GM11168 (cell line): Measurements from ENCODE around the gene SLU7.

Experiments used
- in situ Hi-C: fragments of 300-500 bp; cut with MboI; formaldehyde crosslinking; loops from one replicate; pipeline ENCODE4 v1.12.0; 2022; ENCODE audit warnings: low sequenced_read_pairs; ENCODE audit not compliant: unreplicated experiment

SLU7 gene

DNA sequence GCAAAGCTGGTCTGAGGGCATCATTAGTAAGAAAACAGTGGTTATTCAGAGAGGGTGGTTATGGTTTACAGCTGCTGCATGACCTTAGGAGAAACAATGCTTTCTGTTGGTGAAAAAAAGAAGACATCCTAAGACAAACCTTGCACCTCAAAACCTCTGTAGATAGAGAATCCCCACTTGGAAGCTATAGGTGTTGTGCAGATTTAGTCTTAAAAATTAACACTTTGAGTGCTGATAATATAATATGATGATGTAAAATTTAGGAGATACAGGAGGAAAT lies 1.4 kb upstream of the SLU7 start:
- in situ Hi-C loops, result no loop called here

DNA sequence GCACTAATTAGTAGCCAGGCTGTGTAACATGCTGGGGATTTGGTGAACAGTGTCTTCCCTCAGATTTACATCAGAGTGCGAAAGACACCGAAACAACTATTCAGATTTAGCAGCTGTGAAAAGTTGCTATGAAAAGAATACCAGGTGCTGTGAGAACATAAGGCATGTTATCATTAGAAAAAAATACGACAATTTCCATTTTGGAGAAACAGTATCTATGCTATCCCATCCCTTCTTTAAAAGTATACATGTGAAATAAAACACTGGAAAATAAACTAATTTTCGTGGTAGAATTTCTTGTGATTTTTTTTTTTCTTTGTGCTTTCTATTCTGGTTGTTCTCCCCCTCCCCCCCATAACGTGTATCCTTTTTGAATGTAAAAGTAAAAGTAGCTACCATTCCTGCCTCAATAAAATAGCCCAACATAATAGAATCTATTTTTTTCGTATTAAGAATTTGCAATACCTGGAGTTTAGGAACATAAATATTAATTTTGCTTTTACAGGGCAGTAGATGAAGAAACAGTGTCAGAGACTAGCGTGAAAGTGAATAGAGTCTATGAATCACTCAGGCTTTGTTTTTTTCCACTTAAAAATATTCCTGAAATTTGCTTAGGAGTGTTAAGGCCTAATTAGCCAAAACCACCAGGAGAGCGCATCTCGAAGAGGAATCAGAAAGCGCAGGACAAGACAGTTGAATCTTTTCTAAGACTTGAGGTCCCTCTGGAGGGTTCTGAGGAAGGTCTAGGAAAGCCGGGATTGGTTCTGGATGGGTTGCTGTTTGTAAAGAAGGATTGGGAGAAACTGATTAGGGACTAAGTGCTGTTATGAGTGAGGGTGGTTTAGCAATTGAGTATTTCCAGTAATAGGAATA lies 813 bp upstream of the SLU7 start:
- in situ Hi-C loops, result no loop called here

DNA sequence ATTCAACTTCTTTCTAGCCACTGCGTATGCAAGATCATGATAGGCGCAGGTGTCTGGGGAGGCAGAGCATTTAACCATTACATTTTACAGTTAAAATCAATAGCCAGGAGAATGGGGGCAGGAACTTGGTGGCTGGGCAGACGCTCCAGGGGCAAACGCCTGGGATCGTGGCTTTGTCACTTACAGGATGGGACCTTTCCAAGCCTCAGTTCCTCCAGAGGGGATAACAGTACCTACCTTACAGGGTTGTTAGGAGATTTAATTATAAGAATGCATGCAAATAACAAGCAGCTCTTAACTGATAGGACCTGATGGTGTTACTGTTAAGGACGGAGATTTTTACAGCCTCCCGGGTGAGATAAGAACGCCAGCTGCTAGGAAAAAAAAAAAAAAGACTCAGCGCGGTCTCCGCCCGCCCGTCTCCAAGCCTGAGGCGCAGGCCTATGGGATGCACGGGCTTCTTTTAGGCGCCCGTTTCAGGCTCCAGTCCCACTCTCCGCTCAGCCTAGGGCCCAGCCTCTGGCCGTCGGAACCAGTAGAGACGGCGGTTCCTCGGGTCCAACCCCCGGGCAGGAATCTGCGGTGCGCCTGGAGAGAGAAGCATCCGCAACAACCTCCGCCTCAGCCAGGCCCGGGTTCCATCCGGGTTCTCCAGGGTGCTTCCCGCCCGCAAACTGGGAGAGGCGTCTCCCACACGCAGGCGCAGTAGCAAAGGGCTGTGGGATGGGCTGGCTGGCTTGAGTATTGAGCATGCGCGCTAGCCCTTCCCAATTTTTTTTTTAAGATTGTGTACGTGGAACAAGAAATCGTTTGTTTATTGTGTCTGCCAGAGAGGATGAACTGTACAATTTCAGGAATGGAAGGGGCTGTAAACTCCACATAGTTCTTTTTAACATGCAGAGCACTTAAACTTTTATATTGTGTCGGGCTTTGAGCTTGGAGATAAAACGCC lies 19.2 kb downstream of the SLU7 start, which contains the start of gene FAM200C:
Gene FAM200C (minus strand): TSS at position 653 of the 952 bp plus-strand sequence. CDS start 4,564 bp downstream, outside the sequence.
- in situ Hi-C loops, result no loop called here

DNA sequence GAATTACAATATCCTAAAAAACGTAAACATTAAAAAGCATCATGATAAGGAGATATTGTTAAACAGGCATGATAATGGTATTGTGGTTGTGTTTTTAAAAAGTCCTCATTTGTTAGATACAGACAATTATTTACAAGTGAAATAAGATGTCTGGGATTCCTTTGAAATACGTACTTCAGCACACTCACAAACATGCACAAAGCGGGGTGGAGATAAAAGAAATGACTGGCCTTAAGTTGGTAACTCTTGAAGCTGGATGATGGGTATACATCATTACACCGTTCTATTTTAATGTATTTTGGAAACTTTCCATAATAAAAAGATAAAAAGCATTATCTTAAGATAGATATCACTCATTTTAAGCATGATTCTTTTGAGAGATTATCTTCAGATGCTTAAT lies 20.1 kb downstream of the SLU7 start:
- in situ Hi-C loops, result no loop called here

DNA sequence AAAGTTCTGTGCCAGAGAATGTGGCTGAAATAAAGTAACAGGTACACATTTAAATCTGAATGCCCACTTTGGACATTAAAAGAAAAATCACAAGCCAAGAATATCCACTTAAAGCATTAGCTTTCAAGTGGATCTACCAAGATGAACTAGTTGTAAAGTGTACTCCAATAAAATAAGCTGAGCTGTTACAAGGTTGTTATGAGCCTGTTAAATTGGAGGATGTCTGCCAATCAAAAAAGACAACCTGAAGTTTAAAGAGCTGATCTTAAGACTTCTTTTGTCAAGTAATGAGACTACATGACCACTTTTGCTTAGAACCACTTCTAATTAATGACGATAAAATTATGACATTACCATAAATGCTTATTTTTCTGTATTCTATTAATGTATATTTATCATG lies 21.4 kb downstream of the SLU7 start:
- in situ Hi-C loops, result no loop called here

DNA sequence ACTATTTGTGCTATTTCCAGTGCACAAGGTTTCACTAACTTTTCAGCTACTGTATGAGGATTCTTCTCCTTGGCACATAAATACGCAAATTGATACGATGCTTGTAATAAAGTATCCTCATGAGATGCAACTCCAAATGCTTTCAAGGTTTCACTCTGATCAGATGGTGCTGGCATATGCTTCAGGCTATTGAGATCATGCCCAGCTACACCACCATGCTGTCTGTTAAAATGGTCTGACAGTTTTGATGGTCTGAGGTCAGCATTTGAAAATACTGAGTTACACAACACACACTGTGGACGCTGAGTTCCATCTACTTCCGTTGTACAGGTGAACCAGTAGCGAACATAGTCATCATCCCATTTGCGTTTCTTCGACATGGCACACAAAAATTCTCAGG lies 23.8 kb downstream of the SLU7 start:
- in situ Hi-C loops, result no loop called here

DNA sequence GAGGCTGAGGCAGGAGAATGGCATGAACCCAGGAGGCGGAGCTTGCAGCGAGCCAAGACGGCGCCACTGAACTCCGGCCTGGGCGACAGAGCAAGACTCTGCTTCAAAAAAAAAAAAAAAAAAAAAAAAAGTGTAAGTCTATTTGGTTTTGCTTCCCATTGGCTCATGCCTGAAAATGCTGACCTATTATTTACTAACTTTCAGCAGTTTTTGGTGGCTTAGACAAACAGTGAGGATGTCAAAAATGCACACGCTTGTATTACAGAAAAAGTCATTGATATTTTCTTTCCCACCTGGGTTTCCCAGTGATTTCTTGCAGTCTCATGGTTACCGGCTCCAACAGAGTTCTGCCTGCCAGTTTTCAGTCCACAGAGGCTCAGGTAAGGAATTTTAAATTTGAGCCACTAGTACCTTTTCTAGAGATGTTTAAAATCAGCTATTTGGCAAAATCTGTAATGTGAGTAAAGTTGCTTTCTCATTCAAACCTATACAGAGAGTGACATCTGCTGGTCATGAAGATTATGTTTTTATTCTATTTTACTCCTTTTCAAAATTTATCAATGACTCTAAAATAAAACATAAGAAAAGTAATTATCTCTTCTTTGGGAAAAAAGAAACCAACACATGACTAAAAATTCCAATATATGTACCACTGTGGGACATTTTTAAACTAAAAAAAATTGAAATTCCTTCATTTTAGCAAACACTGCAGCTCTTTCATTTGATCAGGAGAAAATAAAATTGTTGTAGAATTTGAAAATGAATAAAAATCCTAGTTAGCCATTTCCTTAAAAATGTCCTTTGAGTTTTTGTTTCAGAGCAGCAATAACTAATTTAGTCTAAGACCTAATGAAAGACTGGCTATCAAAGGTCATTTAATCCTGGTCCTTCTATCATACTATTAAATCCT lies 27.8 kb downstream of the SLU7 start:
- in situ Hi-C loops, result no loop called here

DNA sequence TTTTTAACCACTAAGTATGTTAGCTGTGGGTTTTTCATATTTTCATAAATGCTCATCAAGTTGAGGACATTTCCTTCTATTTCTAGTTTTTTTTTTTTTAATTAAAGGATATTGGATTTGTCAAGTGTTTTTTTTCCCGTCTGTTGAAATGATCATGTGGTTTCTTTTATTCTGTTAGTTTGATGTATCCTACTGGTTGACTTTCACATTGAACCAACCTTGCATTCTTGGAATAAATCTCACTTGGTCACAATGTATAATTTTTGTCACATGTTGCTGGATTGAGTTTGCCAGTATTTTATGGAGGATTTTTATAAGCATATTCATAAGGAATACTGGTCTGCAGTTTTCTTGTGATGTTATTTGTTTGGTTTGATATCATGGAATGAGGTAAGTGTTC lies 31.4 kb downstream of the SLU7 start:
- in situ Hi-C loops, result no loop called here

DNA sequence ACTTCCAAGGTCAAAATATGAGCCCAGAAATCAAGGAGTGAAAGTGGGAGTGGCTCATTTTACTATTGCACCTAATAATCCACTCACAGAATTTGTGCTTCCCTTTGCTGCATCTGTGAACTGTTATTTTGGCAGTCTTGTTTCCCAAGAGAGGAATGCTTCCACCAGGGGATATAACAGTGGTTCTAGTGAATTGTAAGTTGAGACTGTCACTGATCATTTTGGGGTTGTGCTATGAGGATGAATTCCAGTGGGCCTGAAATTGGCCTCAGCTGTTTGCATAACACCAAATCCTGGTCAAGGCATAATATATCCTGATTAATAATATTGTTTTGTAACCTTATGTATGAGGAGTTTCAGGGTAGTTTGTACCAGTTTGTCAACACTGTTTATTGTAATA lies 33.4 kb downstream of the SLU7 start:
- in situ Hi-C loops, result no loop called here

DNA sequence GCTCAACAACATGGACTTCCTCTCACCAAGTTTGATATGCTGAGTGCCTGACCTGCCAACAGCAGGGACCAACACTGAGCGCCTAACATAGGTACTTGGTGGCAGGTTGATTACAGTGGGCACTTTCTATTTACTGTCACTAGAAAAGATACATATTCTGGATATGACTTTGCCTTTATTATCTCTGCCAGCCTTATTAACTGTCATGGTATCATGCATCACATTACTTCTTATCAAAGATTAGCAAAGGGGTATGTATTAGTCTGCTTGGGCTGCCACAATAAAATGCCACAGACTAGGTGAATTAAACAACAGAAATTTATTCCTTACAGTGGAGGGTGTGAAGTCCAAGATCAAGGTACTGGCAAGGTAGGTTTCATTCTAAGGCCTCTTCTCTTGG lies 34.2 kb downstream of the SLU7 start:
- in situ Hi-C loops, result no loop called here

DNA sequence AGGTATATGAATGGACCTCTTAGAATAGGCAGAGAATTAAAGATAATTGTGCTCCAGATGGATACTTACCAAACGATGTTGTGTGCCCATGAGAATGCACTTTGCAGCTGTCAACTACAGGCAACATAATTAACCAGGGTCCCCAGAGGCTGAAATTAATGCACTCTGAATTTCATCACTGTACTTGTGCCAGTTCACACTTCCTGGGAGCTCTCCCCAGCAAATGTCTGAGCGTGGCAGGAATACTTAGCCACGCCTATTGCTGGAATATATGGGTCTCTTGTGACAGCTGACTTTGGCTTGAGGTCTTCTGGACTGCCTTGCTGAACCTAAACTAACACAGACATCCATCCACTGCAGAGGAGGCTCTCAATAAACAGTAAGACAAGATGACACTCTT lies 36.5 kb downstream of the SLU7 start:
- in situ Hi-C loops, result no loop called here

DNA sequence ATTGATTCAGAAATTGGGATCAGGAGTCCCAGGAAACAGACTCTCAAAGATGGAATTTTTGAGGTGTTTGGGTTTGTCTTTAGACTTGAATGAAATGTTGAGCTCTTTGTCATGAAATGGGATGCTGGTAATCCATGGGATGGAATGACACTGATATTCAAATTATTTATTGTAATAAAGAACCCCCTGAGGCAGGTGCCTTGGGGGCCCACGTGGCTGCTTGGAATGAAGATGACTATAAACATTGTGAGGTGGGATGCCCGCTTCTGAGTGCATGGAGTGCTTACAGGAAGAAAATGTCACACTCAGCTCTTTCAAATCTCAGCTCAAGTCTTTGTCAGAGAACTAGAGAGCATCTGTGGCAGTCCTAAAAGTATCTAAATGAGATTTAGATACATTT lies 38.8 kb downstream of the SLU7 start:
- in situ Hi-C loops, result no loop called here

DNA sequence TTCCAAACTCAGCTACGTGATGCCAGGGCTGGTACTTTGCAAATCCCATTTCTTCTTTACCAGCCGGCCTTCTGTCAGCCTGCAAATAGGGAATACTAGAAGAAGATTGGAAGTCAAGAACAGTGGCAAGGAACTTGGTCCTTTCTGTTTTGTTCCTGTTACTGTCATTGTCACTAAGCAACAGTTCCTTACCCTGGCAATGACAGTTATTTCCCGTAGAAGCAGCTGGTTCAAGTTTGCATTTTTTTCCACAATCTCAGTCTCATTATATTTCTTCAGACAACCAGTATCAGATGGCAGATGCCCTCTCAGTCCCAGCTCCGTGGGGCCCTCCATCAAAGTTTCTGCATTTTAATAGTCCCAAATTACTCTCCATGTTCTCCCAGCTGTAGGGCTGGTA lies 39.4 kb downstream of the SLU7 start:
- in situ Hi-C loops, result no loop called here

DNA sequence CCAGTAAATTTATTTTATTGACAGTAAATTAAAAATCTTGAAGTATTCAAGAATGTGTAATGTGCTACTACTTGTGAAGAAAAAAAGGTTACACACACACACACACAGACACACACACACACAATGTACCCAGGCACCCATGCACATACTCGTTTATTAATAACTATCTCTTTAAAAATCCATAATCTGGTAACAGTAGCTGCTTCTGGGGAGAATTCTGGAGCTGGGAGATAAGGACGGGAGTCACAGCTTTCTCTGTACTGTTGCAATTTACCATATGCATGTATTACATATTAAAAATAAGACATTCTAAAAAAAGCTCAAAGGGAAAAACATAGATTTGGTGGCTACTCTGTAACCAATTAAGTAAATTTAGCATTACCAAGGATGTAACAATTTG lies 40.6 kb downstream of the SLU7 start:
- in situ Hi-C loops, result no loop called here

DNA sequence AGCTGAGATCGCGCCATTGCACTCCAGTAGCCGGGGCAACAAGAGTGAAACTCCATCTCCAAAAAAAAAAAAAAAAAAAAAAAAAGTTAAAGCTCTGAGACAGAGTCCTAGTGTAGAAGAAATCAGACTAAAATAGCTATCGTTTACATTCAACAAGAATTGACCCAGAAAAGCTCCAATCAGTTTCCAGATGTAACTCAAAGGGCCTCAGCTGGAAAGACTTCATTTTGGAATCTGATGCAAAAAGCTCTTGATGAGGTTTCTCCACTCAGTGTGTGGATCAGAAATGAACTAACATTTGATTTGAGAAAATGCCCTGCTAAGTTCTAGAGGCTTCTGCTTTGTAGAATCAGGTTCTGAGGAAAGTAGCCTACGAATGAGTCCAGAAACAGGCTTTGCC lies 41.2 kb downstream of the SLU7 start:
- in situ Hi-C loops, result no loop called here

DNA sequence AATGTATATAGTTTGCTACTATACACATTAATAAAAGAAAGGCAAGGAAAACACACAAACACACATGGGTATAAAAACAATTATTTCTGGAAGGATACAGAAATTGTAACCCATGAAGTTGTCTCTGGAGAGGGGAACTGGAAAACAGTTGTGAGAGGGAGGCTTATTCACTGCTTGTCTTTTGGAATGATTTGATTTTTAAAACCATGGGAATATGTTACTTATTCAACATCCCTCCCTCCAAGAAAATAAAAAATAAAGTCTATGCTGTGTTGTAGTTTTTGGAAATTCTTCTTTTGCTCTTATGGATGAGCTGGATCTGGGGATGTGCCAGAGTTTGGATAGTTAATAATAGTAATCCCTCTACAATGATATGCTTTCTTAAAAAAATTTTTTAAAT lies 42.5 kb downstream of the SLU7 start:
- in situ Hi-C loops, result no loop called here

DNA sequence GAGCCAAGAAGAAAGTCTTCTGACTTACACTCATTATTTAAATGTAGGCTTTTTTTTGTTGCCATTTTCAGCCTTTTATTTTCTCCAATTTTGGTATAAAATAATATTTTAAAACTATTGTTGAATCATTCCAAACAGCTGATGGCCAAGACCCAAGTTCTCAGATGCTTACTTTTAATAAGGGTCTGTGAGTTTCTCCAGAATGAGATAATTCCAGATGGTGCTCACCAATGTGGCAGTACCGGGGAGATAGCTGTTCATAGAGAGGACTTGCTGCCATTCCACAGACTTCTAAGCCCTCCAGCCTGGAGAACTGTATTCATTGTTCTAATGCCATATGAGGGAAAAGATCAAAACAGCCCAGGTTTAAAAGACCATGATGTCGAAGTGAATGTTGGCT lies 43.2 kb downstream of the SLU7 start:
- in situ Hi-C loops, result no loop called here

DNA sequence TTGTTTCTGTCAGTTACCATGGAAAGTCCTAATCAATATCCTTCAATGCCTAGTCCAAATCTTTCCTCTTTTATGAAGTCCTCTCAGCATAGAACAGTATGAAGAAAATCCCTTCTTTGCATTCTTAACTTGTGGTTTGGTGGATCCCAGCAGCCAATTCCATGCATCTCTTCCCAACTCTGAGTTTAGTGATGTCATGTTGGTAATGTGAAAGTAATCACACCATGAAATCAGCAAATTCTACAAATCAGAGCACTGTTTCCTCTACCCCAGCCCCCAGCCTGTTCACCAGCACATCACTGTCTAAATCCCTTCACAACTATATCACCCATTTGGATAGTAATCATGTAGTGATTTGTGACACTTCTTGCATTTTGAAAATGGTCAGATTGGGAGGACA lies 43.7 kb downstream of the SLU7 start:
- in situ Hi-C loops, result no loop called here

DNA sequence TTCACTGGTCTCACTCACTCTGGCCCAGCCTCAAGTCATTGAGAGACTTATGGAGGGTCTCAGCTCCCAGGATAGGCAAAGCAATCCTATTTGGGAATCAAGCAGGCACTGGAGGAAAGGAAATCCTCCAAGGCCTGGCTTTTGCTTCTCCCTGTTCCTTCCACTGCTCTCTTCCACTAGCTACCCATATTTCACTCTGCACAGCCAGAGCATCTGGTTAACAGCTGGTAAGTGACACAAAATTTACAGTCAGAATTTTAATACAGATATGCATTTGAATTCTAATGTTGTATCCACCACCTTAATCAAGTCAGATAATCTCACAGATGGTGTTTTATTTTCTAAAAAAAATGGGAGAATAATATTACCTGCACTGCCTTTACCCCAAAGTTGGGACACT lies 47.6 kb downstream of the SLU7 start:
- in situ Hi-C loops, result no loop called here

DNA sequence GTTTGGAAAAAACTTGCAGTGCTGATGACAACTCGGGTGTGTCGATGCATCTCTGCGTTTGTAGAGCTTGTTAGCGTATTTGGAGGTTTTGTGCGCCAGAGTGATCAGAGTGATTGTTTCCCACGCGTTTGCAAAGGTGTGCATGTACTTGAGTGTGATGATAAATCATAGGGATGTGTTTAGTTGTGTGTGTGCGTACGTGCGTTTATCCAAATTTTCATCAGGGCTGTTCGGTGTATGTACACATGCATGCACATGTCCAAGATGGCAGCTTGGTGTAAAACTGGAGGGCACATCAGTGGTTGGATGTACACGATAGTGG lies 48.2 kb downstream of the SLU7 start:
- in situ Hi-C loops, result no loop called here
